ENCODE results near the gene CHCHD6.

DNA sequence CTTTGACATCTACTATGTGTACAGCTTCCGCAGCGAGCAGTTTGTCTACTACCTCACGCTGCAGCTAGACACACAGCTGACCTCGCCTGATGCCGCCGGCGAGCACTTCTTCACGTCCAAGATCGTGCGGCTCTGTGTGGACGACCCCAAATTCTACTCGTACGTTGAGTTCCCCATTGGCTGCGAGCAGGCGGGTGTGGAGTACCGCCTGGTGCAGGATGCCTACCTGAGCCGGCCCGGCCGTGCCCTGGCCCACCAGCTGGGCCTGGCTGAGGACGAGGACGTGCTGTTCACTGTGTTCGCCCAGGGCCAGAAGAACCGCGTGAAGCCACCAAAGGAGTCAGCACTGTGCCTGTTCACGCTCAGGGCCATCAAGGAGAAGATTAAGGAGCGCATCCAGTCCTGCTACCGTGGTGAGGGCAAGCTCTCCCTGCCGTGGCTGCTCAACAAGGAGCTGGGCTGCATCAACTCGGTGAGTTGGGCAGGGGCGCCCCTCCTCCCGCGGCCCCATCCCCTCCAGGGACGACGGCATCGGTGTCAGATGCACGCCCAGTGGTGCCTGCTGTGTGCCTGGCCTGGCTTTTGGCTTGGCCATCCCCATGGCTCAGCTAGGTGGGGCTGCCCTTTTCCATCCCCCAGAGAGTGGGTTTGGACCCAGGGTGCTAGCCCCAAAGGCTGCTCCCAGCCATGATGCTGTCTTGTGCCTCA is 285.4 kb downstream of the CHCHD6 start:
- TF ChIP-seq EZH2 (IDR thresholded peaks at IDR 0.05; ENCODE audit: borderline replicate concordance, low read depth, low read length, severe bottlenecking) (no peak), POLR2A (IDR thresholded peaks at IDR 0.05; ENCODE audit: low read depth, low read length) (no peak)

Data from endothelial cell of umbilical vein (primary cell).